GM21529 (cell line): ENCODE measurements around the gene PRIMA1.

Experiments
- ATAC-seq: cut with Tn5 transposase; IDR thresholded peaks from one replicate; pipeline ENCODE4 v1.9.1; 2021; ENCODE audit not compliant: unreplicated experiment

The PRIMA1 gene

GRCh38 chr14:93759719-93760307 is 28.5 kb downstream of the PRIMA1 start:
- ATAC-seq: no peak

- no peak for ATAC-seq
Observed at GRCh38 chr14:93757206-93757605, 31.1 kb downstream of the PRIMA1 start.

- no peak for ATAC-seq
Observed at GRCh38 chr14:93753647-93754046, 34.6 kb downstream of the PRIMA1 start.

GRCh38 chr14:93752980-93753561 is 35.2 kb downstream of the PRIMA1 start:
- no peak for ATAC-seq

- no peak for ATAC-seq
Observed at GRCh38 chr14:93751946-93752655, 36.2 kb downstream of the PRIMA1 start.

GRCh38 chr14:93749076-93749420 is 39.2 kb downstream of the PRIMA1 start:
- no peak for ATAC-seq

GRCh38 chr14:93748208-93749075 is 39.8 kb downstream of the PRIMA1 start:
- no peak for ATAC-seq

GRCh38 chr14:93747560-93747959 is 40.7 kb downstream of the PRIMA1 start:
- no peak for ATAC-seq

GRCh38 chr14:93747102-93747501 is 41.2 kb downstream of the PRIMA1 start:
- ATAC-seq: no peak

GRCh38 chr14:93745603-93746273 is 42.5 kb downstream of the PRIMA1 start:
- no peak for ATAC-seq

- ATAC-seq: no peak
Observed at GRCh38 chr14:93744876-93745275, 43.4 kb downstream of the PRIMA1 start.

- no peak for ATAC-seq
Observed at GRCh38 chr14:93744176-93744575, 44.1 kb downstream of the PRIMA1 start.

GRCh38 chr14:93743270-93744060 is 44.8 kb downstream of the PRIMA1 start:
- no peak for ATAC-seq

GRCh38 chr14:93742761-93743160 is 45.5 kb downstream of the PRIMA1 start:
- ATAC-seq: no peak

GRCh38 chr14:93741556-93742230 is 46.6 kb downstream of the PRIMA1 start:
- ATAC-seq: no peak

GRCh38 chr14:93737634-93738033 is 50.7 kb downstream of the PRIMA1 start:
- ATAC-seq: no peak

GRCh38 chr14:93736378-93737014 is 51.8 kb downstream of the PRIMA1 start:
- ATAC-seq: no peak

- ATAC-seq: no peak
Observed at GRCh38 chr14:93735206-93735605, 53.1 kb downstream of the PRIMA1 start.
